Panc1 (cell line): ENCODE results near the gene RASSF8. TPM values are rescaled to one million over a fixed set of nuclear protein-coding genes. Genes with fewer than 3 reads are reported as not detected.

Source experiments
- ATAC-seq: fragments of 200-7000 bp; cut with Tn5 transposase; 2 replicates; pipeline ENCODE4 v1.9.1; 2020; ENCODE audit warnings: mild to moderate bottlenecking, moderate library complexity
- BruUV-seq: library from RNA; stranded (reverse); fragments of 400-500 nt; replicated peaks from 2 replicates; lab custom pipeline; 2021; lab: Mats Ljungman, UMichigan
- CTCF ChIA-PET: fragments of 300-600 bp; sonication (Branson Sonifier 250); formaldehyde crosslinking; loops from one replicate; lab custom pipeline; 2022; ENCODE audit warnings: antibody characterized with exemption; lab: Charles Lee
- POLR2A ChIA-PET: fragments of 300-600 bp; sonication (Branson Sonifier 250); formaldehyde crosslinking; loops from one replicate; lab custom pipeline; 2022; ENCODE audit warnings: antibody characterized with exemption; lab: Charles Lee
- DNase-seq: peaks from one replicate; pipeline ENCODE4 v3.0.0-alpha.2; 2010; ENCODE audit warnings: low read depth, low spot score
- H3K27ac ChIP-seq: 2 replicates; pipeline ENCODE4 v1.5.1; 2011; ENCODE audit warnings: mild to moderate bottlenecking, low read length, inconsistent platforms
- H3K27me3 ChIP-seq: fragments of 200-500 bp; sonication (Bioruptor generic); 2 replicates; pipeline ENCODE4 v1.6.0; 2014; ENCODE audit warnings: low read length, inconsistent platforms; ENCODE audit not compliant: control insufficient read depth, insufficient read depth
- H3K36me3 ChIP-seq: fragments of 200-500 bp; sonication (Bioruptor generic); 2 replicates; pipeline ENCODE4 v1.5.1; 2014; ENCODE audit warnings: inconsistent platforms, mild to moderate bottlenecking, low read length, moderate library complexity; ENCODE audit not compliant: control insufficient read depth, insufficient read depth
- H3K4me1 ChIP-seq: 2 replicates; pipeline ENCODE4 v1.5.1; 2011; ENCODE audit warnings: inconsistent platforms, mild to moderate bottlenecking, low read length, moderate library complexity; ENCODE audit not compliant: control insufficient read depth, insufficient read depth
- H3K4me3 ChIP-seq, 2 experiments: 2 replicates each; pipeline ENCODE4 v1.5.1; 2011 to 2012; ENCODE audit warnings: low read depth in 2 of 2, low read length in 2 of 2, mild to moderate bottlenecking in 2 of 2, inconsistent platforms in 1 of 2, moderate library complexity in 1 of 2
- H3K9me3 ChIP-seq: fragments of 200-500 bp; sonication (Bioruptor generic); 2 replicates; pipeline ENCODE4 v1.5.1; 2014; ENCODE audit warnings: low read depth, mild to moderate bottlenecking, inconsistent platforms, low read length, moderate library complexity; ENCODE audit not compliant: control insufficient read depth, insufficient read depth
- CTCF ChIP-seq: fragments of 450-650 bp; IDR thresholded peaks from 2 replicates; pipeline ENCODE4 v1.5.1; 2017; ENCODE audit warnings: mild to moderate bottlenecking
- POLR2AphosphoS5 ChIP-seq: IDR thresholded peaks from 2 replicates; pipeline ENCODE4 v1.6.1; 2012; ENCODE audit warnings: mild to moderate bottlenecking, low read depth, low read length, moderate library complexity
- REST ChIP-seq, 2 experiments: IDR thresholded peaks; 2 replicates each; pipeline ENCODE4 v1.6.1; 2011 to 2012; ENCODE audit warnings: low read depth in 2 of 2, control low read depth in 1 of 2, low read length in 1 of 2, mild to moderate bottlenecking in 1 of 2, moderate library complexity in 1 of 2; ENCODE audit not compliant: insufficient read depth in 1 of 2
- SIN3A ChIP-seq: IDR thresholded peaks from 2 replicates; pipeline ENCODE4 v1.6.1; 2012; ENCODE audit warnings: low read depth, mild to moderate bottlenecking, low read length, moderate library complexity, borderline replicate concordance; ENCODE audit not compliant: insufficient read depth
- TCF7L2 ChIP-seq: IDR thresholded peaks from 2 replicates; pipeline ENCODE4 v1.6.1; 2011; ENCODE audit warnings: mild to moderate bottlenecking, low read depth, low read length, inconsistent platforms
- in situ Hi-C: cut with HindIII; loops from 2 replicates; pipeline ENCODE4 v1.10.0; 2016; ENCODE audit warnings: low sequenced_read_pairs, low pct_unique_long_range_greater_than_20kb
- intact Hi-C: fragments of 100-400 bp; cut with micrococcal nuclease; formaldehyde crosslinking; loops from one replicate; pipeline ENCODE4 v1.10.0; 2022; ENCODE audit not compliant: unreplicated experiment
- total RNA-seq: library from RNA; stranded (reverse); gene quantifications from one replicate; pipeline ENCODE4 v1.2.1, GENCODE V29; 2021; ENCODE audit not compliant: unreplicated experiment

Gene RASSF8
- total RNA-seq, 1 experiment from 2014 or later, result 103 TPM

- Histone ChIP-seq H3K36me3 (no peaks in the 10 kb centered on the region), H3K4me1 (no peaks in the 10 kb centered on the region), H3K27me3 (no peaks in the 10 kb centered on the region), H3K9me3 (no peaks in the 10 kb centered on the region), H3K27ac (no peak overlapping the region), H3K4me3 (no peak overlapping the region)
- no peak for DNase-seq
- BruUV-seq, result no TSS peak
- TF ChIP-seq REST (IDR thresholded peaks at IDR 0.05; ENCODE audit: insufficient read depth in 1 of 2, low read depth in 2 of 2, low read length in 1 of 2) (no peak), TCF7L2 (no peak), CTCF (no peak), SIN3A (no peak), POLR2AphosphoS5 (no peak)
- in situ Hi-C loops, result no loop called here
- intact Hi-C loops, result no loop called here
- ChIA-PET CTCF (no interaction called here), POLR2A (no interaction called here)
- no peak for ATAC-seq
Measured at GRCh38 chr12:25926536-25926935, 31.9 kb upstream of the RASSF8 start.

- no peaks in the 10 kb centered on the region for H3K9me3 ChIP-seq
- ChIA-PET CTCF (no interaction called here), POLR2A (no interaction called here)
- ATAC-seq (no peak), DNase-seq (no peak)
- H3K27ac ChIP-seq, result no peak overlapping the region
- in situ Hi-C loops (no loop called here), intact Hi-C loops (no loop called here)
- no peaks in the 10 kb centered on the region for H3K27me3 ChIP-seq
- H3K36me3 ChIP-seq, result no peaks in the 10 kb centered on the region
- no TSS peak for BruUV-seq
- H3K4me3 ChIP-seq, result no peak overlapping the region
- no peak for TF ChIP-seq SIN3A
- TF ChIP-seq POLR2AphosphoS5, result no peak
- no peak for TF ChIP-seq REST (IDR thresholded peaks at IDR 0.05; ENCODE audit: insufficient read depth in 1 of 2, low read depth in 2 of 2, low read length in 1 of 2)
- TF ChIP-seq TCF7L2, result no peak
- TF ChIP-seq CTCF, result no peak
- H3K4me1 ChIP-seq, result no peaks in the 10 kb centered on the region
Measured at GRCh38 chr12:25929142-25929541, 29.3 kb upstream of the RASSF8 start.
